ENCODE measurements around the gene SCN5A. TPM values are rescaled to one million over a fixed set of nuclear protein-coding genes. Genes with fewer than 3 reads are reported as not detected.
A peak's percentile ranks its signal among the peaks of the same experiment; 100 is the strongest.

SCN5A gene
- total and polyA plus RNA-seq, 12 donors: 0.04 to 2.1 (median 0.33) TPM; not detected in 2

GRCh38 chr3:38588995-38589937, 60.2 kb downstream of the SCN5A start:
- DNase-seq: peak in 3 of 7 donors; percentile 1 to 17 (median 4)
- Histone ChIP-seq H3K27me3 (no peaks in the 10 kb centered on the region), H3K36me3 (replicated peaks in 1 of 2) (no peaks in the 10 kb centered on the region), H3K27ac (no peak overlapping the region), H3K4me3 (no peak overlapping the region), H3K4me1 (replicated peaks in 1 of 2) (no peaks in the 10 kb centered on the region), H3K9me3 (replicated peaks in 1 of 3) (no peaks in the 10 kb centered on the region)
- WGBS, 4 donors: 81 to 85% (median 83%) methylated on average over 19 to 20 of the region's 20 CpGs
- TF ChIP-seq CTCF (IDR thresholded peaks at IDR 0.05) (no peak), POLR2A (IDR thresholded peaks at IDR 0.05) (no peak)
- intact Hi-C loops (cut with DNase I): no loop called here

- TF ChIP-seq POLR2A (IDR thresholded peaks at IDR 0.05) (no peak), CTCF (IDR thresholded peaks at IDR 0.05) (no peak)
- H3K27me3 ChIP-seq: no peaks in the 10 kb centered on the region
- H3K27ac ChIP-seq: no peak overlapping the region
- peak in 3 of 7 donors; percentile 6 to 13 (median 7) for DNase-seq
- no peaks in the 10 kb centered on the region for H3K4me1 ChIP-seq (replicated peaks in 1 of 2)
- H3K4me3 ChIP-seq: no peak overlapping the region
- no peaks in the 10 kb centered on the region for H3K36me3 ChIP-seq (replicated peaks in 1 of 2)
- WGBS, 4 donors: 58 to 78% (median 65%) methylated on average over 5 to 10 of the region's 10 CpGs
- no peaks in the 10 kb centered on the region for H3K9me3 ChIP-seq (replicated peaks in 1 of 3)
- intact Hi-C loops (cut with DNase I): no loop called here
Measured at GRCh38 chr3:38588371-38588971, 61.0 kb downstream of the SCN5A start.

GRCh38 chr3:38587548-38588131, 61.8 kb downstream of the SCN5A start:
- H3K27me3 ChIP-seq: no peaks in the 10 kb centered on the region
- no peak for TF ChIP-seq CTCF (IDR thresholded peaks at IDR 0.05)
- no peak for TF ChIP-seq POLR2A (IDR thresholded peaks at IDR 0.05)
- H3K4me1 ChIP-seq (replicated peaks in 1 of 2): no peaks in the 10 kb centered on the region
- intact Hi-C loops (cut with DNase I): no loop called here
- DNase-seq: peak in 3 of 7 donors; percentile 2 to 6 (median 6)
- H3K9me3 ChIP-seq (replicated peaks in 1 of 3): no peaks in the 10 kb centered on the region
- WGBS, 4 donors: 85 to 96% (median 88%) methylated on average over 5 to 7 of the region's 7 CpGs
- no peak overlapping the region for H3K4me3 ChIP-seq
- H3K36me3 ChIP-seq (replicated peaks in 1 of 2): no peaks in the 10 kb centered on the region
- H3K27ac ChIP-seq: no peak overlapping the region
